OCI-LY7 (cell line): Measurements from ENCODE around the gene POLQ. TPM values are rescaled to one million over a fixed set of nuclear protein-coding genes. Genes with fewer than 3 reads are reported as not detected.
"Not testable (repeated sequence)": the region's sequence is repeated elsewhere in the genome, so short reads cannot be mapped to it uniquely, and the experiment has no call there.

Source experiments
- BruUV-seq: library from RNA; stranded (reverse); fragments of 400-500 nt; replicated peaks from 2 replicates; lab custom pipeline; 2021; lab: Mats Ljungman, UMichigan
- CTCF ChIA-PET: fragments of 300-600 bp; sonication (Branson Sonifier 250); formaldehyde crosslinking; loops from one replicate; lab custom pipeline; 2022; ENCODE audit warnings: antibody characterized with exemption; ENCODE audit not compliant: unreplicated experiment; lab: Charles Lee
- POLR2A ChIA-PET: fragments of 300-600 bp; sonication (Branson Sonifier 250); formaldehyde crosslinking; loops from one replicate; lab custom pipeline; 2022; ENCODE audit warnings: antibody characterized with exemption; lab: Charles Lee
- DNase-seq: peaks from one replicate; pipeline ENCODE4 v3.0.0-alpha.2; 2015; ENCODE audit warnings: low spot score
- H2AFZ ChIP-seq: fragments of 200-600 bp; sonication (generic), shearing (Covaris generic); 2 replicates; pipeline ENCODE4 v1.6.1; 2014; ENCODE audit warnings: mild to moderate bottlenecking, antibody characterized with exemption, low read length, moderate library complexity
- H3K27ac ChIP-seq: fragments of 200-600 bp; sonication (generic); 2 replicates; pipeline ENCODE4 v1.5.1; 2014; ENCODE audit warnings: mixed run types, low read depth, mild to moderate bottlenecking, moderate library complexity, low read length, inconsistent platforms; ENCODE audit not compliant: poor library complexity, severe bottlenecking
- H3K36me3 ChIP-seq: fragments of 200-600 bp; sonication (generic); 2 replicates; pipeline ENCODE4 v1.6.1; 2014; ENCODE audit warnings: mild to moderate bottlenecking, antibody characterized with exemption, low read length, moderate library complexity, mixed read lengths; ENCODE audit not compliant: insufficient read depth
- H3K4me1 ChIP-seq: fragments of 200-600 bp; sonication (generic); 2 replicates; pipeline ENCODE4 v1.5.1; 2014; ENCODE audit warnings: mild to moderate bottlenecking, low read length; ENCODE audit not compliant: insufficient read depth, poor library complexity, severe bottlenecking
- H3K4me2 ChIP-seq: fragments of 200-600 bp; sonication (generic); 2 replicates; pipeline ENCODE4 v1.6.1; 2014; ENCODE audit warnings: mild to moderate bottlenecking, low read length
- H3K4me3 ChIP-seq: fragments of 200-600 bp; sonication (generic); 2 replicates; pipeline ENCODE4 v1.5.1; 2014; ENCODE audit warnings: mild to moderate bottlenecking, low read depth, low read length; ENCODE audit not compliant: poor library complexity, severe bottlenecking
- H3K79me2 ChIP-seq: fragments of 200-600 bp; sonication (generic); 2 replicates; pipeline ENCODE4 v1.6.1; 2016; ENCODE audit warnings: low read depth, mild to moderate bottlenecking, low read length, moderate library complexity, mixed read lengths; ENCODE audit not compliant: insufficient read depth
- H3K9me2 ChIP-seq: fragments of 200-600 bp; sonication (generic); 2 replicates; pipeline ENCODE4 v1.6.1; 2016; ENCODE audit warnings: mild to moderate bottlenecking, low read length, mixed read lengths; ENCODE audit not compliant: insufficient read depth
- H3K9me3 ChIP-seq: fragments of 200-600 bp; sonication (generic); 2 replicates; pipeline ENCODE4 v1.6.1; 2014; ENCODE audit warnings: mild to moderate bottlenecking, mixed run types, low read length, mixed read lengths
- H4K20me1 ChIP-seq: fragments of 200-600 bp; sonication (generic); 2 replicates; pipeline ENCODE4 v1.6.1; 2014; ENCODE audit warnings: mild to moderate bottlenecking, antibody characterized with exemption, low read length, moderate library complexity, mixed read lengths; ENCODE audit not compliant: insufficient read depth
- CTCF ChIP-seq: fragments of 200-600 bp; sonication (generic); conservative IDR thresholded peaks from 2 replicates; pipeline ENCODE4 v1.5.1; 2014; ENCODE audit warnings: mild to moderate bottlenecking, antibody characterized with exemption, low read length, moderate library complexity, mixed read lengths
- EZH2phosphoT487 ChIP-seq: fragments of 200-600 bp; sonication (generic); IDR thresholded peaks from 2 replicates; pipeline ENCODE4 v1.6.1; 2018; ENCODE audit warnings: low read depth, borderline replicate concordance, mild to moderate bottlenecking, mixed run types, antibody characterized with exemption, low read length, moderate library complexity, mixed read lengths
- intact Hi-C: fragments of 100-400 bp; cut with micrococcal nuclease; formaldehyde crosslinking; loops from one replicate; pipeline ENCODE4 v1.10.0; 2022; ENCODE audit not compliant: unreplicated experiment
- total RNA-seq, 2 experiments: library from RNA; depleted of rRNA in 1 of 2; stranded (reverse); fragments of >200 nt in 1 of 2; shearing (Covaris generic) in 1 of 2; gene quantifications; 2 replicates each; pipeline ENCODE4 v1.2.3, GENCODE V29; 2014 to 2022

POLQ gene
- total RNA-seq, 2 experiments from 2014 or later: 50.9 to 61.1 TPM

DNA sequence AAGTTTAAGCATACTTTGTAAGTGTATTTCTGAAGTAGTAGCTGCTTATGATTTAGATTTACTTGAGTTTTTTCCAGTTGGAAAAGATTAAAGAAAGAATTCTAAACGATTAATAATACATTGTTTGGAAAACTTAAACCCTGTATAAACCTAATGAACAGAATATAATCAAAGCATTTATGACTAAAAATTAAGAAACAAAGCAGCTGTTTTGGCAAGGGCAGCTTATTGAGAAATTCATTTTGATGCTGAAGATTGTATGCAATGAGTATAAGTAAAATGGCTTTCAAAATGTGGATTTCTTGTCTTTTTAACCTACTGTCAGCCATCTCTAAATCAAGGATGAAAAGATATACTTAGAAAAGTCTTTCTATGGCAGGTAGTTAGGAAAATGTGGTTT is 140.2 kb downstream of the POLQ start:
- POLR2A ChIA-PET: interaction anchor here (0.7 to 2.7 kb wide), 2 partner anchors 13 to 1149 kb away, joined by 3 to 7 read pairs; no protein-coding TSS in a partner anchor
- intact Hi-C loops: no loop called here

DNA sequence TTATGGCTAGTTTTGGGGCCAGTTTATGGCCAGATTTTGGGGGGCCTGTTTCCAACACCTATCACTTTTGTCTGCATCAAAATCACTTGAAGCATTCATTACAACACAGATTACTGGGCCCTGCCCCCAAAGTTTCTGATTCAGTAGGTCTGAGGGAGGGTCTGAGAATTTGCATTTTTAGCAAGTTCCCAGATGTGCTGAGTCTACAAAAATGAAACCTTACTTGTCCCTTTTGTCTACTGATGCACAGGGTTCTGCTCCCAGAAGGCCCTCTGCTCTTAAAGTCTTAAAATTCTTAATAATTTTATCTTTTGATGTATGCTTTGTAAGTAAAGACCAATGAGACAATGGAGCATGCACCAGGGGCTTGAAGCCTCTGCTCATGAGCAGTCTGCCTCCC is 146.0 kb downstream of the POLQ start:
- no peaks in the 10 kb centered on the region for H4K20me1 ChIP-seq
- H3K27ac ChIP-seq: no peak overlapping the region
- ChIA-PET CTCF (no interaction called here), POLR2A (no interaction called here)
- BruUV-seq: no TSS peak
- no peaks in the 10 kb centered on the region for H3K9me3 ChIP-seq
- no peak overlapping the region for H2AFZ ChIP-seq
- no peak for DNase-seq
- intact Hi-C loops: no loop called here
- no peaks in the 10 kb centered on the region for H3K79me2 ChIP-seq
- H3K4me1 ChIP-seq: no peaks in the 10 kb centered on the region
- no peak overlapping the region for H3K4me3 ChIP-seq
- no peaks in the 10 kb centered on the region for H3K9me2 ChIP-seq
- no peak for TF ChIP-seq CTCF
- TF ChIP-seq EZH2phosphoT487: no peak
- no peaks in the 10 kb centered on the region for H3K36me3 ChIP-seq
- H3K4me2 ChIP-seq: no peak overlapping the region

More for the DNA sequence above, 140.2 kb downstream of the POLQ start:
- no peak for DNase-seq
- no peak overlapping the region for H3K4me2 ChIP-seq
- no TSS peak for BruUV-seq
- H4K20me1 ChIP-seq: no peaks in the 10 kb centered on the region
- H3K4me3 ChIP-seq: no peak overlapping the region
- CTCF ChIA-PET: no interaction called here
- H3K27ac ChIP-seq: no peak overlapping the region
- H3K9me2 ChIP-seq: no peaks in the 10 kb centered on the region
- no peaks in the 10 kb centered on the region for H3K36me3 ChIP-seq
- no peaks in the 10 kb centered on the region for H3K79me2 ChIP-seq
- no peak for TF ChIP-seq EZH2phosphoT487
- no peak for TF ChIP-seq CTCF
- H3K4me1 ChIP-seq: no peaks in the 10 kb centered on the region
- H2AFZ ChIP-seq: no peak overlapping the region
- no peaks in the 10 kb centered on the region for H3K9me3 ChIP-seq

DNA sequence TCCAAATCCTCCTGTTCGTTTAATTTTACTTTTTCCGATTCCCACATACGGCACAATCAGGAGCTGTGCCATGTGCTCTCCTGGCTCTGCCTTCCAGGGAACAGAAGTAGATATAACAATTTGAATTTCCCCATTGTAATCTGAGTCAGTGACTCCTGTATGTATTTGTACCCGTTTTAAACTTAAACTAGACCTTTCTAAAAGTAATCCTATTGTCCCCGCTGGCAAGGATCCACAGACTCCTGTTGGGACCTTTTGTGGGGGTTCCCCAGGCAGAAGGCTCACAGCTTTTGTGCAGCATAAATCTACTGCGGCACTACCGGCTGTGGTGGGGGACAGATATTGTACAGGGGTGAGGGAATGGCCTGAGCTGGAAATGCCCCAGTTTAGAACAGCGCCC is 147.7 kb downstream of the POLQ start:
- H2AFZ ChIP-seq, POLR2A ChIA-PET, intact Hi-C loops: not testable (repeated sequence)

DNA sequence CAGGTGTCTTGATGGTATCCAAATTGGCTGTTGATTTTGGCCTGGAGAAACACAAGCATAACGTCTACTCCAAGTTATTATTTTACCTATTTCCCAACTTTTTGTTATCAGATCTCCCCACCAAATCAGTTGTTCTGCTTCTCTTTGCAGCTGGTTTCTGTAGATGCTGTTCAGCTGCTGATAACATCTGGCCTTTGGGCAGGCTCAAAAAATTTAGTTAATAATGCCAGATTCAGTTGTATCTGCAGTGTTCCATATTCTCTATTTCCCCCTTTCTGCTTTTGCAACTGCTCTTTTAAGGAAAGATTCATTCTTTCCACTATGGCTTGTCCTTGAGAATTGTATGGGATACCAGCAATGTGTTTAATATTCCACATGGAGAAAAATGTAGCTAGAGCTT is 149.8 kb downstream of the POLQ start:
- H2AFZ ChIP-seq, H4K20me1 ChIP-seq, H3K79me2 ChIP-seq, CTCF ChIA-PET, H3K4me1 ChIP-seq, intact Hi-C loops, H3K9me2 ChIP-seq, POLR2A ChIA-PET, H3K4me2 ChIP-seq, DNase-seq, BruUV-seq, H3K36me3 ChIP-seq, H3K4me3 ChIP-seq, H3K27ac ChIP-seq, H3K9me3 ChIP-seq: not testable (repeated sequence)

More for the DNA sequence above, 147.7 kb downstream of the POLQ start:
- H4K20me1 ChIP-seq, H3K4me1 ChIP-seq, H3K4me2 ChIP-seq, H3K36me3 ChIP-seq, CTCF ChIA-PET, H3K9me3 ChIP-seq, H3K9me2 ChIP-seq, DNase-seq, H3K27ac ChIP-seq, BruUV-seq, H3K79me2 ChIP-seq, H3K4me3 ChIP-seq: not testable (repeated sequence)

DNA sequence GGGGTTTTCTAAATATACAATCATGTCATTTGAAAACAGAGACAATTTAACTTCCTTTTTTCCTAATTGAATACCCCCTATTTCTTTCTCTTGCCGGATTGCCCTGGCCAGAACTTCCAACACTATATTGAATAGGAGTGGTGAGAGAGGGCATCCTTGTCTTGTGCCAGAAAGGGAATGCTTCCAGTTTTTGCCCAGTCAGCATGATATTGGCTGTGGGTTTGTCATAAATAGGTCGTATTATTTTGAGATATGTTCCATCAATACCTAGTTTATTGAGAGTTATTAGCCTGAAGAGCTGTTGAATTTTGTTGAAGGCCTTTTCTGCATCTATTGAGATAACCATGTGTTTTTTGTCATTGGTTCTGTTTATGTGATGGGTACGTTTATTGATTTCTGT is 157.5 kb downstream of the POLQ start:
- H3K4me1 ChIP-seq, H3K79me2 ChIP-seq, H4K20me1 ChIP-seq, H3K4me2 ChIP-seq, H3K9me2 ChIP-seq, intact Hi-C loops, CTCF ChIA-PET, DNase-seq, H3K9me3 ChIP-seq, H3K4me3 ChIP-seq, H2AFZ ChIP-seq, H3K36me3 ChIP-seq, BruUV-seq, H3K27ac ChIP-seq, POLR2A ChIA-PET: not testable (repeated sequence)
